ENCODE results near the gene DDX51.

DDX51 gene

DNA sequence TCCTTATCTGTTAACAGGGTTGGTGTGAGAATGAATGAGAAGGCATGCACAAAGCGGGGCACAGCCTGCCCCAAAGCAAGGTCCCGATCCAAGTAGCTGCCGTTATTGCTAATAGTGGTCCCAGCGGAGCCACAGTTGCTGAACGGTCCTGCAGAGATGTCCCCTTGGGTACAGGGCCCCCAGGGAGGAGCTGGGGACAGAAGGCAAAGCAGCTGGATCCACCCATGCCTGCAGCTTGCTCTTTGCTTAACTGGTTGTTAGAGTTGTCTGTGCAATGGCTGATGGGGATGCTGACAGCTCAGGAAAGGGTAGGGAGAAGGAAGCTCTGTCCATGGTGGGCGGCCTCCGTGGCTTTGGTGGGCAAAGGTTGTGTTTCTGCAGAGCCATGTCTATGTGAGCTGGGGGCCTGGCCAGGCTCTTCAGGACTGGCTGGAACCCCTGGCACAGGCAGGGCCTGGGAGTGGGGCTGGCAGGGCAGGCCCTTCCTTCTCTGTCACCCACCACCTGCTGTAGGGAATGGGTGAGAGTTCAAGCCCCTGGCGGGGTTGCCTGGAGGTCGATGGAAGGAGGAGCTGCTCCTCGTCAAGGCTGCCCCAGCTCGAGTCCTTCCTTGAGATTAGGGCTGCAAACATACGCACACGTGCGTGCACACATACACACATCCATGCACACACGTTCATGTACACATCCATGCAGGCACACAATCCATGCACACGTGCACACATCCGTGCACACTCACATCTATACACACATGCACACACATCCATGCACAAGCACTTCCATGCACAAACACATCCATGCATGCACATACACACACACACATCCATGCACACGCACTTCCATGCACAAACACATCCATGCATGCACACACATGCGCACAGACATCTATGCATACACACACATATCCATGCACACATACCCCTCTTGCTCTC, 35.6 kb upstream of the DDX51 start:
- DNase-seq (ENCODE audit: low read depth in 2 of 2) = no peak

DNA sequence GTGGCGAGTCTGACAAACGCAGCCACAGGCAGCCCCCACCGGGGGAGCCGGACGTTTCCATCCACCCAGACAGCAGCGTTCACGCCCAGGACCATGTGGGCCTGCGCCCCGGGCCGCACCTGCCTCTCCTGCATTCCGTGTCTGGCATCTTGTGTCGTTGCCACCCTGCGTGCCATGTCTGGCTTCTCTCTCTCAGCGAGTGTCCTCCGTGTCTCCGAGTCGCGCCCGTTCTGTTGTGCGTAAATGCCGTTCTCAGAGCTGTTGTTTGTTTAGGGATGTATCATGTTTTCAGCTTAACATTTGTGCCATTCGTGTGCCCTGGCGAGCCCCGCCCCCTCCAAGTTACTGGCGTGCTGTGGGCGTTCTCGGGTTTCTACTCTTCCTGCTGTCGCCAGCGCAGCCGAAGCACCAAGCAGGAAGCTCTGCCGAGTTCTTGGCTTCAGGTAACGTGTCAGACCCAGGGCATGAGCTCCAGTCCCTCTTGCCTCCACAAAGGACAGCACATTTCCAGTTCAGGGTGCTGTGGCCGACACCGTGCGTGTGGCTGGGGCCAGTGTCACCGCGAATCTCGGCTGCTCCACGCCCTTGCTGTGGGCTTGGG, 34.8 kb upstream of the DDX51 start:
- DNase-seq (ENCODE audit: low read depth in 2 of 2) = no peak

DNA sequence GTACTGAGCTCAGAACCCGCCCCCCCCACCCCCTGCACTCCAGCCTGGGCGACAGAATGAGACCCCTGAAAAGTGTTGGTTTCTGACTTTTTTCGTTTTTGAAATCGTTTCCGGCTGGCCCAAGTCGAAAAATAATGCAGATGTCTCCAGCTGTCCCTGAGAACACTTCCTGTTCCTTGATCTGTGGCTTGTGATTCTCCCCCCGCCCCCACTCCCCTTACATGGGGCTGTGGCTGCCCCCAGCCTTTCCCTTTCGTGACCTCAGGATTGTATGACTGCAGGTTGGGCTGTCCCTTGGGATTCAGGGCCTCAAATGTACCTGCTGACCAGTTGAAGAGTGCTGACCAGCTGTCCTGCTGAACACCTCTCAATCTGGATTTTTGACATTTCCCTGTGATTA, 34.2 kb upstream of the DDX51 start:
- DNase-seq (ENCODE audit: low read depth in 2 of 2) = no peak

DNA sequence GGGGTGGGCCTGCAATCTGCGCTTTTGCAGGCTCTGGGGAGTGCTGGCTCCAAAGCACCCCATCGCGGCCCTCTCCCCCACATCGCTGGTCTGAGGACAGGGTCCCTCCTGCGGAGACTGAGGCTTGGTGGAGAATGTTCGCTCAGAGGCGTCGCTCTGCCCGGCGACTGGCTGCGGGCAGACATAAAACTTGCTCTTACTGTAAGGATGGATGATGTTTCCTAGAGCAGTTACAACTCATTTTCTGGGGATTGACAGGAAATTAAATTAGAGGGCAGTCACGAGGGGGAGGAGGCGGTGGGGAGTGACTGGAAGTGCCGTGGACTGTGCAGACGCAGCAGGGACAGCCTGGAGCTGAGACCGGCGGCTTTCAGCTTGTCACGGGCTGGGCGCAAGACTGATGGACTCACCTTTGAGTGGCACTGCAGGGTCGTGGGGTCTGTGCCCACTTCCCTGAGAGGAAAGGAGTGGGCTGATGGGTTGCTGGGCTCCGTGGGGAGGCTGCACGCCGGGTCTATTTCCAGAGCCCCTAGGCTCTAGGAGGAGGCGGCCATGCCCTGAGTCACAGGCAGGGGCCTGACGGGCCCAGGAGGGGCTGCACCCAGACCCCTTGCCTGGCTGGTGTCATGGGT, 32.9 kb upstream of the DDX51 start:
- DNase-seq (ENCODE audit: low read depth in 2 of 2) = no peak

DNA sequence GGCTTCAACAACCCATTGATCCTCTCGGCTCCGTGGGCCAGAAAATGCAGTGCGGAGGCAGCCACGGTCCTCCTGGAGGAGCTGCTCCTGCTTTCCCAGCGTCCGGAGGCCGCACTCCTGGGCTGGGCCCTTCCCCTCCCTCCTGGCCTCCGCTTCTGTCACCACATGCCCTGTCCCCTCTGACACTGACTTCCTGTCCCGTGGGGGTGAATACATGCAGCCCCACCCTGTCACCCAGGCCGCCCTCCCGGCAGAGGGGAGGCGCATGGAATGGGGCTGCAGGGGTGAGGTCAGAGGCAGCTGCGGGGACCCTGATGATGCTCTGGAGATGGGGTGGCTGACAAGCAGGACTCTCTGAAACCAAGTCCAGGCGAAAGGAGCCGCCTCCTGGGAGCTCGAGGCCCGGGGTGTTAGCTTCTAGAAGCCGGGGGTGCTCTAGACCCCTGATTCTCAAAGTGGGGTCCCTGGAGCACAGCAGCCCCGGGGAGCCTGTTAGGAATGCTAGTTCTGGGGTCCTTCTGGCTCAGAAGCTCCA, 32.3 kb upstream of the DDX51 start:
- no peak for DNase-seq (ENCODE audit: low read depth in 2 of 2)

DNA sequence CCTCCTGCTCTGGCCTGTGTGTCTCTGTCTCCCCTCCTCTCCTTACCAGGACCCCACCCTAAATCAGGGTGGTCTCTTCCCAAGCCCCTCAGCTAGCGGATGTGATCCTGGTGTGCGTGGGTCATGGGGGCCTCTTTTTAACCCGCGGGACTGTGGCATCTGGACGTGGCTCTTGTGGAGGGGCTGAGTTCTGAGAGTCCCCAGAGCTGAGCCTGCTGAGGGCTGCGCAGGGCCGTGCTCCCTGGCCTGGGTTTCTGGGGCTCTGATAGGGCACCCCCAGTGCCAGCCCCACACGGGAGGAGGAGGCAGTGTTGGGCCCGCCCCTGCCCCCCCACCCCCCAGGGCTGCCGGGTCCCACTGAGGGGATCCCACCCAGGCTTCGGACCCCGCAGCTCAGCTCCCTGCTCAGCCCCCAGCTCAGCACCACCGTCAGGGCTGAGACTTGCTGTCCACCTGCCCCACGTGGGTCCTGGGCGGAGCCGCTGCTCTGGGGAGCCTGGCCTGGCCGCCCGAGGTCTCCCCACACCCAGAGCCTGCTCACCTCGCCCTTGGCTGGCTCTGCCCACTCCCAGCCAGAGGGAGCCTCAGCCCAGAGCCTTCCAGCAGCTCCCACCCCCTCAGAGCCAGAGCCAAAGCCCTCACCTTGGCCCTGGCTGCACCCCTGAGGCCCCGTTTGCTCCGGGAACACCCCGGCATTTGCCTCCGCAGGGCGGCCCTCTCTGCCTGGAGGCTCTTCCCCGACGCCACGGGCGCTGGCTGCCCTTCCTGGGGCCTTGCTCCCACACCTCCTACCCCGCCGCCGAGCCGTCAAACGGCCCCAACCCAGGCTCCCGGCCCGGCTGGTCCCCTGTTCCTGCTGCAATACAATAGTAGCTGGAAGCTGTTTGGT, 31.6 kb upstream of the DDX51 start:
- DNase-seq (ENCODE audit: low read depth in 2 of 2) = no peak

DNA sequence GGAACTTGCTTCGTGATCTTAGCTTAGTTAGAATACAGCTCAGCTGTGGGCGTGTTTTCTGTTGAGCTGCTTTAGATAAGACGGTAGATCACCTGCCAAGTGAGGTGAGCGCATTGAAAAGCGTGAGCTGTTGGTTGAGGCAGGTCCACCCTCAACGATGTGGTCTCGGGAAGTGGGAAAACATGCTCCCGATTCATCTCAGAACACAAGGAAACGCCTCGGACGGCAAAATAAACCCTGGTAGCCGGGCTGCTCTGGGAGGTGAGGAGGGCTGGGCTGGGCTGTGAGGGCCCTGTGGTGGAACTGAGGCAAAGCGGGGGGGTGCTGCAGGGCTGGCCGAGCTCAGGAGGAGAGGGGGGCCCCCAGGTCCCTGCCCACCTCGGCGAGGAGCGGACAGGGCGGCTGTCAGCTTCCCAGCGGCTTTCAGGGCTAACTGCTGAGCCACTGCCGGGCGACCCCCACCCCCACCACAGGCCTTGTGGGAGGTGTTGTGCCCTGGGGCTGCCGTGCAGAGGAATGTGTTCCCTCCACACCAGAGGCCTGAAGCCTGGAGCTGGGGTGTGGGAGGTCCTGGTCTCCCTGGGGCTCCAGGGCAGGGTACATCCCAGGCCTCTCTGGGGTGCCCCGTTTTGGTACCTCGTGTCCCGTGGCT, 30.8 kb upstream of the DDX51 start:
- no peak for DNase-seq (ENCODE audit: low read depth in 2 of 2)

DNA sequence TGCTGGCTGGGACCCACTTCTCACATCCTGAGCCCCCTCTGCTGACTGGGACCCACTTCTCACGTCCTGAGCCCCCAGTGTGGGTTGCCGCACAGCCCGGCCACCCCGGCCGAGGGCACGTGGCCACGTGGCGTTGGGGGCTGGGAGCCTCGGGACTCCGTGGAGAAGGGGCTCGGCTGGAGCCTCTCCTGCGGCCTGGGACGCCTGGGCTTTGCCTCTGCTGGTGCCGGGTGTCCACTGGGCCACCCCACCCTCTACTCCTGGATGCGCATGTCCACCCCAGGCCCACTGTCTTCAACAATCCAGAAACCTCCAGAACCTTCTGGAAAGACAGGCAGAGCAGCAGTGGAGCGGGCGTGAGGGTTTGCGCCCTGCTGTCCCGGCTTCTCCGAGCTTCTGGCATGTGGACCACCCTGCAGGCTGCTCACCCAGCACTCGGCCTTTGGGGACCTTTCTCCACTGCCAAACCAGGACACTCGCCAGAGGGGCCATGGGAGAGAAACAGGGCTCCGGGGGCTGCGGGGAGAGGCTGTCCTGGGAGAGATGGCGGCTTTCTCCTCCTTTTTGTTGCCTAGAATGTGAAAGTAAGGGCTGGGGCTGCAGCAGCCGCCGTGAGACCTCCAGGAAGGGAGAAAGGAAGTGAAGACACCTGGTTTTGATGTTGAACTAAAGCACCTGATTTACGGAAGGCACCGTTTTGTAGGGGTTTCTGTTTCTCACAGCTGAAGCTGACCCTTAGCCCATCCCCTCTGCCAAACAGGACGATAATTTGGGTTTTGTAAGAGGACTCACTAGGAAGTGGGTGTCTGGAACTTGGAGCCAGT, 30.1 kb upstream of the DDX51 start:
- no peak for DNase-seq (ENCODE audit: low read depth in 2 of 2)

DNA sequence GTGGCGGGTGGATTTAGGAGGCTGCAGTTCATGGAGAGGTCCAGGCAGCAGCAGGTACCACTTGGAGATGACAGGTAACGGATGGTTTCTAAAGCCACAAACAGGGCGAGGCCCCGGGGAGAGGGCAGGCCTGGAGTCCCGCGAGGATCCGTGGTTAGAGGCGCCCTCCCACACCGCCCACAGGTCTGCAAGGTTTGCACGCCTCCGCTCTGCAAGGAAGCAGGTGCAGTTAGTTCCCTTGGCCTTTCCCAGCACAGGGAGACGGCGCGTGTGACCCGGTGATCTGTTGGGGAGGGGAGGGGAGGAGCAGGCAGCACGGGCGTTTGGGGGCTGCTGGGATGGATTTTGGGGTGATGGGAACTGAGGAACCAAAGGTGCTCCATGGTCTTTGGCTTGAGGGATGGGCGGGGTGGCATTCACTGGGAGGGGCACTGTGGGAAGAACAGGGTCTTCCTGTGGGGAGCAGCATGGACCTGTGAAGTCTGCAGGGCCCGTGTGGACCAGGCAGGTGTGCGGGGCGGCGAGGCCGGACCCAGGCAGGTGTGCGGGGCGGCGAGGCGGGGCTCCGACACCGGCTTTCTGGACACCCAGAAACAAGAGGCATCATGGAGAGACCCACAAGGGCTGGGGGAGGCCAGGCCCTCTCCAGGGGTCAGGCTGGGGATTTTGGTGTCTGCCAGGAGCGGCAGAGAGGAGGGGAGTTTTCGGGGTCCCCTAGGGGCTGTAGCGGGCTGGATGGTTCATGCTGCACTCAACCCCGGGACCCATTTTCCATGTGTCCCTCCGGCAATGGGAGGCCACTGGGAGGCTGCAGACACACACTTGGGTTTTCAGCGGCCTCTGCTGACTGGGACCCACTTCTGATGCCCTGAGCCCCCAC, 29.3 kb upstream of the DDX51 start:
- no peak for DNase-seq (ENCODE audit: low read depth in 2 of 2)

DNA sequence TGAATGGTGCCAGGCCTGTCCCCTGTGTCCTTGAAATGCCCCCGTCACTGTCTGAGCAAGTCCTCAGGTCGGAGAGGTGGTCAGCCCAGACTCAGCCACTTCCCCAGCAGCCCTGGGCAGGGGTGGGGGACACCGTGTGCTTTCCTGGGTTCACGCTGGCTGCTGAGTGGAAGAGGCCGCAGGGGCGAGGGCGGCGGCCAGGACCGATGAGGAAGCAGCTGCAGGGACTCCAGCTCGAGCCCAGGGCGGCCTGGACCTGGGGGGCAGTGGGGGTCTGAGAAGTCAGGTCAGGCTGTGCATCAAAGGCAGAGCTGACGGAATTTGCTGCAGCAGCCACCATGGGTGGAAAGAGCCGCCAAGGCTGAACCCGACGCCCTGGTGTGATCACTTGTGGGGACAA, 28.5 kb upstream of the DDX51 start:
- DNase-seq (ENCODE audit: low read depth in 2 of 2) = no peak

DNA sequence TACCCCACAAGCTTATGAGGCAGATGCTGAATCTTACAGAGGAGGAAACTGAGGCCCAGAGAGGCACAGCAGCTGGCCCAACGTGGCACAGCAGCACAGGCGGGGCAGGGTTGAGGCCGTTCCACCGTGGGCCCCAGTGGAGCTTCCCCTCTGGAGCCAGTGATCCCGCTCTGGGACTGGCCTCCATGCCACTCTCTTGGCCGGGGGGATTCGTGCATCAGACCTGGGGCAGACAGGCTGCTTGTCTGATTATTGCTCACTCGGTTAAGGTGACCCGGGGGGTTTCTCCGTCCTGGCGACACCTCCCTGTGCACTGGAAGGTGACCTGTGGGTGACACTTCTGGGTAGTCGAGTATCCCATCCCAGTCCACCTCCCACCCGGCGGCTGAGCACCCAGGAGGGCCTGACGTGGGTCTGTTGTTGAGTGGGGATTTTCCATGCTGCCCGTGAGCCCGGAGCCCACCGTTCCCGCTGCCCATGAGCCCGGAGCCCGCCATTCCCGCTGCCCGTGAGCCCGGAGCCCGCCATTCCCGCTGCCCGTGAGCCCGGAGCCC, 27.9 kb upstream of the DDX51 start:
- DNase-seq (ENCODE audit: low read depth in 2 of 2) = no peak

DNA sequence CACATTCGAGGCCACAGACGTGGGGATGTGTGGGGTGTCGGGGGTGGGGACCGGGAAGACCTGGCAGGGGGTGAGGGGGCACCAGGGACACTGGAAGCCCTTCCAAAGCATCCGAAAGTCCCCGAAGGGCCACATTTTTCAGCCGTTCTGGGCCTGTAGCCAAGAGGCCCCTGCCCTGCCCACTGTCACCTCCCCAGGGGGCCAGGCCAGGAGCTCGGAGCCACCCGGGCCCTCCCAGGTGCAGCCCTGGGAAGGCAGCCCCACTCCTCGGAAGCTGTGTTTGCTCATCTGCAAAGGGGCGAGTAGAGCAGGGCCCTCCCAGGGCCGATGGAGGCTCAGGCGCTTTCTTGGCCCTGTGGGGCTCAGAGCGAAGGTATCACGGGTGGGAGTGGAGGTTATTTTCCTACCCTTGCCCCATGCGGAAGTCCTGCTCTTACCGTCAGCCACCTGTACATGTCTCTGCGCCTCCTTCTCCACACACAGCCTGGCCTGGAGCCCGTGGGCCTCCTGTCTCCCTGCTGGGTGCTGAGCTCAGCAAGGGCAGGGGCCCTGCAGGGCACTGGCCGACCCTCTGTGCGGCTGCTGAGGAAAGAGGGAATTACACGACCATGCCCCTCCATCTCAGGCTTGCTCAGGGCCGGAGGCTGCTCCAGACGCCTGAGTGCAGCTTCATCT, 27.3 kb upstream of the DDX51 start:
- DNase-seq (ENCODE audit: low read depth in 2 of 2) = no peak

DNA sequence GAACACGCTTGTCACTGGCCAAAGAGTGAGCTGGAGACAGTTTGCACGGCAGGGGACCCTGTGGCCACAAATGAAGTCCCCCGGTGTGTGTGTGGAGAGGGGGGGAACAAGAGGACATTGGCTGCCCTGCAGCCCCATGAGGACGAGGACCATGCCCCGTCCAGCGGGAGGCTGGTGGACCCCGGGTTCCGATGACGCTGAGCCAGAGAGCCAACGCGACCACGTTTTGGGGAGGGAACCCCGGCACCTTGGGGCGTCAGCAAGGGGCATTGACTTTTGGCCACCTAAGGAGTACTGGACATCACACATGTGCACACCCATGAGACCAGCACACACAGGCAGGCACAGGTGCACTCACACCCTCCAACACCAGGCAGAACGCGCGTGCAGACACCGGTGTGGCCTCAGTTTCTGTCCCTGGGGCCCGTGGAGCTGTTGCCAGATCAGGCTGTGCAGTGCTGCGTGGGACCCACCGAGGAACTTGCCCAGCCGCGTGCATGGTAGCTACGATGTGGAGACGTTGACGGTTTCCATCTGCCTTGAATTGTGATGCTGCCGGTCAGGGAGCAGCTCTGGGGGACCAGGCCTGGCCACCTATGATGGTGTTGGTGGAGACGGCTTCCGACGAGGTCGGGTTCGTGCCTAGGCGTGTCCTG, 26.6 kb upstream of the DDX51 start:
- no peak for DNase-seq (ENCODE audit: low read depth in 2 of 2)

DNA sequence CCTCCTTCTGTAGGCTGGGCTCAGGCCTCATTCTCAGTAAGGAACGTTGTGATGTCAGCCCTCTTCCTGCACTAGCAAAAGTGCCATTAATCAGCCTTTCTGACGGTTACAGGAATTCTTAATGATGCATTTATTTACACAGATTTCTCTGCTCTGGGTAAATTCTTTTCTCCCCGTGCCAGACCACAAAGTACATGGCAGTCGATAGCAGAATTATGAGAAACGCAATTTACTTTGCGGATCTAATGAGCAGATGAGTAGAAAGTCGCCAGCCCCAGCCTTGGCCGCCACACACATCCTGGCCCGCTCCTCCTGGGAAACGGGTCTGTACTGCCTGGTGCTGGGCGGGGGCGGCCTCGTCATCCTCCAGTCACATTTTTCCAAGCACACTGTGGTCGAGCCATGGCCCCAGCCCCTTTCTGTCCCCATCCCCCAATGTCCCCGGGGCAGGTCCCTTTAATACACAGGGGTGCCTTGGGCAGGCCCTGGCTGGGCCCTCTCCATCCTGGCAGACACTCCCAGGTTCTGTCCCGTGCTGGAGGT, 26.0 kb upstream of the DDX51 start:
- DNase-seq (ENCODE audit: low read depth in 2 of 2) = no peak

DNA sequence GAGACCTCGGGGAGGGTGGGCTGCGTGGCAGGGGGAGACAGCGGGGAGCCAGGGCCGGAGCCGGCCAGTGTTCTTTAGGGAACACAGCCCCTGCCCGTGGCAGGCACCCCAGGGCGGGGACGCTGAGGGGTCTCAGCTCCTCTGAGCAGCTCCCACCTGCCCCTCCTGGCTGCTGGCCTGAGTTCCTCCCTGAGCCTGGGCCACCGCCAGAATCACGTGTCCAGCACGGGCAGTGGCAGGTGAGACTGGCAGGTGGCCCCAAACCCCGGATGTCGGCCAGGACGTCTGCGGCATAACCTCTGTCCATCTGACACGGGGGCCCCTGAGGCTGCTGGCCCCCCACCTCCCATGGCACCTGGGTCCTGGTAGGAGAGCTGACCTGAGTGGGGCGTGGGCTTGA, 25.3 kb upstream of the DDX51 start:
- DNase-seq (ENCODE audit: low read depth in 2 of 2) = no peak

DNA sequence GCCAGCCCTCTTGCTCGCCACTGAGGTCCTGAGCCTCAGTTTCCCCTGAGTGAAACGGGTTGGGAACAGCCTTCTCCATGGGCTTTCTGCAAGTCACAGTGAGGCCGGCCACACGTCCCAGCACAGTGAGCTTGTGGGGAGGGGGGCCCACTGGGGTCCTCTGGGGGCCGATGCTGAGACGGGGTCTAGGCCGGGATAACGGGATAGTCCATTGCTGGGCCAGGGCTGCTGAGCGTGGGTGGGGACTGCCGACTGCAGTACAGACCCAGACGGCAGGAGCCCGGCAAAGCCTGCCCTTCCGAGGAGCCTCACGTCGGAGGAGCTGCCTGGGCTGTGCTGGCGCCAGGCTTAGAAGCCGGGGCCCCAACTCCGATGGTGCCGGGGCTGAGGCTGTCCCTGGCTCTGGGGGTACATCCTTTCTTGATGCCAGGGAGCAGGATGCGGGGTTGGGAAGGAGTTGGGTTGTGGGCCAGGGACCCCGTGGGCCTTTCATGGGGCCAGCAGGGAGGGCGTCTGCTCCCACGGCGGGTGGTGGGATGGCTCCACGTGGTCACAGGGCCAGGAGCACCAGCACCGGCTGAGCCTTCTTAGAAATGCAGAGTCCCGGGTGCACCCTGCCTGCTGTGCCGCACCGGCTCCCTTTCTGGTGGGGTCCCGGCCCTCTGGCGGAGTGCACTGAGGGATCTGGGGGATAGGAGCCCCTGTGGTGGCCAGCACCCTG, 24.4 kb upstream of the DDX51 start:
- DNase-seq (ENCODE audit: low read depth in 2 of 2) = no peak
